IMR-90 (cell line): ENCODE data around the gene DLEU7. TPM values are rescaled to one million over a fixed set of nuclear protein-coding genes. Genes with fewer than 3 reads are reported as not detected.

ENCODE experiments used
- ATAC-seq: fragments of 200-7000 bp; cut with Tn5 transposase; 2 replicates; pipeline ENCODE4 v1.9.1; 2020; ENCODE audit warnings: low read depth, mild to moderate bottlenecking, moderate library complexity
- BruUV-seq: library from RNA; stranded (reverse); fragments of 400-500 nt; replicated peaks from 2 replicates; lab custom pipeline; 2021; lab: Mats Ljungman, UMichigan
- CTCF ChIA-PET: fragments of 300-600 bp; formaldehyde crosslinking; extraction: SDS; loops from one replicate; lab custom pipeline; 2021; ENCODE audit warnings: antibody characterized with exemption; lab: Yijun Ruan, JAX
- POLR2A ChIA-PET: fragments of 300-600 bp; sonication (Branson Sonifier 250); formaldehyde crosslinking; loops from one replicate; lab custom pipeline; 2022; ENCODE audit warnings: antibody characterized with exemption; ENCODE audit not compliant: unreplicated experiment; lab: Charles Lee
- DNase-seq: peaks from one replicate; pipeline ENCODE4 v3.0.0; 2013
- H2AFZ ChIP-seq: replicated peaks from 2 replicates; pipeline ENCODE3; 2013; ENCODE audit warnings: low read length, mild to moderate bottlenecking; ENCODE audit not compliant: poor library complexity
- H2AK5ac ChIP-seq: 2 replicates; pipeline ENCODE4 v1.6.1; 2013; ENCODE audit warnings: low read depth, low read length, inconsistent platforms
- H2AK9ac ChIP-seq: replicated peaks from 2 replicates; pipeline ENCODE3; 2013; ENCODE audit warnings: mild to moderate bottlenecking, low read depth, low read length, moderate library complexity; ENCODE audit not compliant: poor library complexity
- H2BK120ac ChIP-seq: 2 replicates; pipeline ENCODE4 v1.6.1; 2013; ENCODE audit warnings: low read depth, low read length, inconsistent platforms
- H2BK15ac ChIP-seq: 3 replicates; pipeline ENCODE4 v1.6.1; 2013; ENCODE audit warnings: low read depth, low read length, inconsistent platforms
- H2BK20ac ChIP-seq: 2 replicates; pipeline ENCODE4 v1.6.1; 2013; ENCODE audit warnings: low read depth, mild to moderate bottlenecking, inconsistent platforms, low read length, moderate library complexity
- H2BK5ac ChIP-seq: 2 replicates; pipeline ENCODE4 v1.6.1; 2013; ENCODE audit warnings: mild to moderate bottlenecking, low read depth, low read length, inconsistent platforms; ENCODE audit not compliant: poor library complexity, severe bottlenecking
- H3K14ac ChIP-seq: replicated peaks from 2 replicates; pipeline ENCODE4 v1.6.1; 2013; ENCODE audit warnings: low read depth, low read length, inconsistent platforms
- H3K18ac ChIP-seq: 2 replicates; pipeline ENCODE4 v1.6.1; 2013; ENCODE audit warnings: low read depth, low read length, control low read depth
- H3K23ac ChIP-seq: 2 replicates; pipeline ENCODE4 v1.6.1; 2013; ENCODE audit warnings: low read depth, low read length, inconsistent platforms
- H3K27ac ChIP-seq: 2 replicates; pipeline ENCODE4 v1.5.1; 2013; ENCODE audit warnings: mild to moderate bottlenecking, control low read depth, low read length; ENCODE audit not compliant: insufficient read depth
- H3K27me3 ChIP-seq: 2 replicates; pipeline ENCODE4 v1.6.1; 2013; ENCODE audit warnings: low read length; ENCODE audit not compliant: control insufficient read depth, insufficient read depth
- H3K36me3 ChIP-seq: 2 replicates; pipeline ENCODE4 v1.6.1; 2013; ENCODE audit warnings: low read length, mixed read lengths; ENCODE audit not compliant: control insufficient read depth, insufficient read depth
- H3K4ac ChIP-seq: 2 replicates; pipeline ENCODE4 v1.6.1; 2013; ENCODE audit warnings: low read depth, low read length, inconsistent platforms
- H3K4me1 ChIP-seq: 2 replicates; pipeline ENCODE4 v1.6.1; 2013; ENCODE audit warnings: low read length, mixed read lengths; ENCODE audit not compliant: control insufficient read depth, insufficient read depth
- H3K4me2 ChIP-seq: 2 replicates; pipeline ENCODE4 v1.6.1; 2013; ENCODE audit warnings: low read depth, mild to moderate bottlenecking, control low read depth, low read length, moderate library complexity
- H3K4me3 ChIP-seq: 2 replicates; pipeline ENCODE4 v1.5.1; 2013; ENCODE audit warnings: low read depth, mild to moderate bottlenecking, control low read depth, low read length, moderate library complexity; ENCODE audit not compliant: insufficient read depth
- H3K56ac ChIP-seq: 2 replicates; pipeline ENCODE4 v1.6.1; 2013; ENCODE audit warnings: low read length, inconsistent platforms; ENCODE audit not compliant: insufficient read depth; ENCODE audit errors: extremely low read depth
- H3K79me1 ChIP-seq, 2 experiments: 2 replicates each; pipeline ENCODE4 v1.6.1; 2013; ENCODE audit warnings: low read length in 2 of 2, inconsistent platforms in 1 of 2, low read depth in 1 of 2
- H3K9ac ChIP-seq: 2 replicates; pipeline ENCODE4 v1.6.1; 2013; ENCODE audit warnings: low read depth, low read length, control low read depth
- H3K9me1 ChIP-seq: 2 replicates; pipeline ENCODE4 v1.6.1; 2013; ENCODE audit warnings: low read length, inconsistent platforms; ENCODE audit not compliant: insufficient read depth
- H3K9me3 ChIP-seq: 2 replicates; pipeline ENCODE4 v1.6.1; 2013; ENCODE audit warnings: low read length; ENCODE audit not compliant: control insufficient read depth, insufficient read depth
- H4K20me1 ChIP-seq: 2 replicates; pipeline ENCODE4 v1.6.1; 2013; ENCODE audit warnings: low read length, inconsistent platforms; ENCODE audit not compliant: insufficient read depth
- H4K5ac ChIP-seq: 2 replicates; pipeline ENCODE4 v1.6.1; 2013; ENCODE audit warnings: mild to moderate bottlenecking, low read depth, low read length, control low read depth
- H4K8ac ChIP-seq, 2 experiments: 2 replicates each; pipeline ENCODE4 v1.6.1; 2013; ENCODE audit warnings: low read depth in 2 of 2, low read length in 2 of 2, control low read depth in 1 of 2, inconsistent platforms in 1 of 2
- H4K91ac ChIP-seq: 2 replicates; pipeline ENCODE4 v1.6.1; 2013; ENCODE audit warnings: low read depth, low read length, inconsistent platforms; ENCODE audit not compliant: insufficient read depth
- BHLHE40 ChIP-seq: fragments of 150-350 bp; IDR thresholded peaks from 2 replicates; pipeline ENCODE4 v1.6.1; 2016; ENCODE audit warnings: mild to moderate bottlenecking, low read depth, low read length
- MAZ ChIP-seq: IDR thresholded peaks from 2 replicates; pipeline ENCODE4 v1.6.1; 2012; ENCODE audit warnings: low read depth, mild to moderate bottlenecking, low read length, improper control_type of control experiment, moderate library complexity, borderline replicate concordance
- MXI1 ChIP-seq: IDR thresholded peaks from 2 replicates; pipeline ENCODE4 v1.6.1; 2012; ENCODE audit warnings: low read depth, mild to moderate bottlenecking, low read length, moderate library complexity, borderline replicate concordance
- RAD21 ChIP-seq: IDR thresholded peaks from 2 replicates; pipeline ENCODE4 v1.6.1; 2012; ENCODE audit warnings: low read length, improper control_type of control experiment
- RCOR1 ChIP-seq: IDR thresholded peaks from 2 replicates; pipeline ENCODE4 v1.6.1; 2012; ENCODE audit warnings: mild to moderate bottlenecking, low read length, improper control_type of control experiment; ENCODE audit not compliant: insufficient replicate concordance
- WGBS, 2 experiments: methylation state at CpG; one replicate each; pipeline versions ENCODE4 v1.1.5 to v1.1.7; 2013; ENCODE audit warnings: missing lambda C conversion rate in 2 of 2; ENCODE audit not compliant: insufficient read length in 1 of 2; ENCODE audit errors: extremely low coverage in 2 of 2; 5-methylcytosine and 5-hydroxymethylcytosine counted together
- dilution Hi-C: fragments of 300-500 bp; cut with HindIII; formaldehyde crosslinking; loops from one replicate; pipeline ENCODE4 v1.14.3; 2018; ENCODE audit warnings: low sequenced_read_pairs; ENCODE audit not compliant: unreplicated experiment
- in situ Hi-C: fragments of 300-500 bp; cut with MboI; formaldehyde crosslinking; loops from 3 replicates; pipeline ENCODE4 v1.14.3; 2019; ENCODE audit warnings: low sequenced_read_pairs, inconsistent platforms, mixed read lengths
- intact Hi-C: fragments of 100-400 bp; cut with micrococcal nuclease; formaldehyde crosslinking; loops from 2 replicates; pipeline ENCODE4 v1.10.0; 2022
- polyA plus RNA-seq, 3 experiments: library from polyadenylated mRNA; depleted of rRNA; stranded (reverse); fragments of >200 nt; gene quantifications; 2 replicates each; pipeline ENCODE4 v1.2.3, GENCODE V29; 2012; ENCODE audit warnings: low replicate concordance in 1 of 3
- total RNA-seq: library from RNA; depleted of rRNA; stranded (reverse); fragments of >200 nt; gene quantifications from 2 replicates; pipeline ENCODE4 v1.2.3, GENCODE V29; 2012
- TF ChIP-seq, protein P1 (sequence below): conservative IDR thresholded peaks from 2 replicates; pipeline ENCODE4 v1.5.1; 2012; ENCODE audit warnings: mild to moderate bottlenecking, low read depth, low read length, improper control_type of control experiment
- TF ChIP-seq, protein P2 (sequence below): fragments of 150-350 bp; IDR thresholded peaks from 2 replicates; pipeline ENCODE4 v1.6.1; 2016; ENCODE audit warnings: low read depth, mild to moderate bottlenecking, low read length, moderate library complexity, borderline replicate concordance

Gene DLEU7
- total and polyA plus RNA-seq, 2 of the 4 experiments (the other 2 are of a cell fraction): not detected

- no peak overlapping the region for H3K14ac ChIP-seq
- no peaks in the 10 kb centered on the region for H3K36me3 ChIP-seq
- no peaks in the 10 kb centered on the region for H3K4me1 ChIP-seq
- no peak overlapping the region for H4K5ac ChIP-seq
- TF ChIP-seq RCOR1: no peak
- TF ChIP-seq RAD21: no peak
- TF ChIP-seq, protein P1, sequence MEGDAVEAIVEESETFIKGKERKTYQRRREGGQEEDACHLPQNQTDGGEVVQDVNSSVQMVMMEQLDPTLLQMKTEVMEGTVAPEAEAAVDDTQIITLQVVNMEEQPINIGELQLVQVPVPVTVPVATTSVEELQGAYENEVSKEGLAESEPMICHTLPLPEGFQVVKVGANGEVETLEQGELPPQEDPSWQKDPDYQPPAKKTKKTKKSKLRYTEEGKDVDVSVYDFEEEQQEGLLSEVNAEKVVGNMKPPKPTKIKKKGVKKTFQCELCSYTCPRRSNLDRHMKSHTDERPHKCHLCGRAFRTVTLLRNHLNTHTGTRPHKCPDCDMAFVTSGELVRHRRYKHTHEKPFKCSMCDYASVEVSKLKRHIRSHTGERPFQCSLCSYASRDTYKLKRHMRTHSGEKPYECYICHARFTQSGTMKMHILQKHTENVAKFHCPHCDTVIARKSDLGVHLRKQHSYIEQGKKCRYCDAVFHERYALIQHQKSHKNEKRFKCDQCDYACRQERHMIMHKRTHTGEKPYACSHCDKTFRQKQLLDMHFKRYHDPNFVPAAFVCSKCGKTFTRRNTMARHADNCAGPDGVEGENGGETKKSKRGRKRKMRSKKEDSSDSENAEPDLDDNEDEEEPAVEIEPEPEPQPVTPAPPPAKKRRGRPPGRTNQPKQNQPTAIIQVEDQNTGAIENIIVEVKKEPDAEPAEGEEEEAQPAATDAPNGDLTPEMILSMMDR: no peak
- no peak for TF ChIP-seq BHLHE40
- no peak for TF ChIP-seq MAZ
- TF ChIP-seq, protein P2, sequence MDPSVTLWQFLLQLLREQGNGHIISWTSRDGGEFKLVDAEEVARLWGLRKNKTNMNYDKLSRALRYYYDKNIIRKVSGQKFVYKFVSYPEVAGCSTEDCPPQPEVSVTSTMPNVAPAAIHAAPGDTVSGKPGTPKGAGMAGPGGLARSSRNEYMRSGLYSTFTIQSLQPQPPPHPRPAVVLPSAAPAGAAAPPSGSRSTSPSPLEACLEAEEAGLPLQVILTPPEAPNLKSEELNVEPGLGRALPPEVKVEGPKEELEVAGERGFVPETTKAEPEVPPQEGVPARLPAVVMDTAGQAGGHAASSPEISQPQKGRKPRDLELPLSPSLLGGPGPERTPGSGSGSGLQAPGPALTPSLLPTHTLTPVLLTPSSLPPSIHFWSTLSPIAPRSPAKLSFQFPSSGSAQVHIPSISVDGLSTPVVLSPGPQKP: no peak
- no peak for TF ChIP-seq MXI1
- intact Hi-C loops: no loop called here
- H3K18ac ChIP-seq: no peak overlapping the region
- H3K4me3 ChIP-seq: no peak overlapping the region
- no peak overlapping the region for H2BK15ac ChIP-seq
- no peak overlapping the region for H4K91ac ChIP-seq
- no peaks in the 10 kb centered on the region for H3K9me1 ChIP-seq
- no peak overlapping the region for H3K56ac ChIP-seq
- no CpG with 5 or more reads among the region's 1 CpG for WGBS, 2 experiments
- no peak overlapping the region for H3K23ac ChIP-seq
- no peak overlapping the region for H4K8ac ChIP-seq
- in situ Hi-C loops: no loop called here
- H3K9me3 ChIP-seq: no peaks in the 10 kb centered on the region
- no peak overlapping the region for H2BK5ac ChIP-seq
- CTCF ChIA-PET: no interaction called here
- no peak overlapping the region for H2BK20ac ChIP-seq
- H2AFZ ChIP-seq: no peak overlapping the region
- no peak overlapping the region for H3K4me2 ChIP-seq
- POLR2A ChIA-PET: no interaction called here
- no peak overlapping the region for H2AK9ac ChIP-seq
- dilution Hi-C loops: no loop called here
- ATAC-seq: no peak
- no peak overlapping the region for H2AK5ac ChIP-seq
- H3K27me3 ChIP-seq: peaks cover 8% of the 10 kb centered on the region
- H3K9ac ChIP-seq: no peak overlapping the region
- H2BK120ac ChIP-seq: no peak overlapping the region
- BruUV-seq: no TSS peak
- H3K4ac ChIP-seq: no peak overlapping the region
- DNase-seq: no peak
- H4K20me1 ChIP-seq: no peaks in the 10 kb centered on the region
- no peak overlapping the region for H3K27ac ChIP-seq
- no peaks in the 10 kb centered on the region for H3K79me1 ChIP-seq
Measured at GRCh38 chr13:50884265-50884664, 40.8 kb upstream of the DLEU7 start.
